H9 (cell line): ENCODE measurements around the gene MMRN2. TPM values are rescaled to one million over a fixed set of nuclear protein-coding genes. Genes with fewer than 3 reads are reported as not detected.
A peak's percentile ranks its signal among the peaks of the same experiment; 100 is the strongest.
"Not testable (repeated sequence)": the region's sequence is repeated elsewhere in the genome, so short reads cannot be mapped to it uniquely, and the experiment has no call there.

Experiments
- DNase-seq: peaks from one replicate; pipeline ENCODE4 v3.0.0-alpha.2; 2017
- H2AFZ ChIP-seq: one replicate; pipeline ENCODE4 v1.6.1; 2013; ENCODE audit warnings: mild to moderate bottlenecking, low read length, control low read depth, moderate library complexity
- H2AK5ac ChIP-seq: 2 replicates; pipeline ENCODE4 v1.6.1; 2013; ENCODE audit warnings: low read length, control low read depth, mixed read lengths; ENCODE audit not compliant: insufficient read length
- H2BK120ac ChIP-seq: one replicate; pipeline ENCODE4 v1.6.1; 2013; ENCODE audit warnings: low read depth, mild to moderate bottlenecking, low read length, control low read depth, inconsistent platforms; ENCODE audit not compliant: poor library complexity, severe bottlenecking
- H2BK12ac ChIP-seq: 2 replicates; pipeline ENCODE4 v1.6.1; 2013; ENCODE audit warnings: low read length, control low read depth, mixed read lengths, low read depth; ENCODE audit not compliant: insufficient read length
- H2BK15ac ChIP-seq: 2 replicates; pipeline ENCODE4 v1.6.1; 2013; ENCODE audit warnings: low read depth, low read length, control low read depth
- H2BK20ac ChIP-seq: one replicate; pipeline ENCODE4 v1.6.1; 2013; ENCODE audit warnings: low read depth, mild to moderate bottlenecking, low read length, control low read depth, inconsistent platforms; ENCODE audit not compliant: poor library complexity, severe bottlenecking
- H2BK5ac ChIP-seq: 2 replicates; pipeline ENCODE4 v1.6.1; 2013; ENCODE audit warnings: low read length, control low read depth, mixed read lengths; ENCODE audit not compliant: insufficient read length
- H3K14ac ChIP-seq: 2 replicates; pipeline ENCODE4 v1.6.1; 2013; ENCODE audit warnings: low read length, control low read depth; ENCODE audit not compliant: insufficient read depth
- H3K18ac ChIP-seq: 2 replicates; pipeline ENCODE4 v1.6.1; 2013; ENCODE audit warnings: low read depth, mild to moderate bottlenecking, mixed read lengths, low read length, control low read depth; ENCODE audit not compliant: insufficient read length
- H3K23ac ChIP-seq: 2 replicates; pipeline ENCODE4 v1.6.1; 2013; ENCODE audit warnings: low read length, control low read depth, mixed read lengths, low read depth; ENCODE audit not compliant: insufficient read length
- H3K23me2 ChIP-seq: 2 replicates; pipeline ENCODE4 v1.6.1; 2013; ENCODE audit warnings: low read depth, mild to moderate bottlenecking, mixed read lengths, low read length, control low read depth; ENCODE audit not compliant: insufficient read length, poor library complexity, severe bottlenecking
- H3K27ac ChIP-seq: 2 replicates; pipeline ENCODE4 v1.5.1; 2013; ENCODE audit warnings: low read length, control low read depth, mixed read lengths, low read depth; ENCODE audit not compliant: insufficient read length
- H3K27me3 ChIP-seq: 2 replicates; pipeline ENCODE4 v1.6.1; 2013; ENCODE audit warnings: low read length, control low read depth, inconsistent platforms; ENCODE audit not compliant: insufficient read depth
- H3K4ac ChIP-seq: 2 replicates; pipeline ENCODE4 v1.6.1; 2013; ENCODE audit warnings: low read depth, mild to moderate bottlenecking, control low read depth, inconsistent platforms, low read length, moderate library complexity
- H3K4me1 ChIP-seq: 2 replicates; pipeline ENCODE4 v1.6.1; 2013; ENCODE audit warnings: low read length, control low read depth, inconsistent platforms; ENCODE audit not compliant: insufficient read depth
- H3K4me2 ChIP-seq: 2 replicates; pipeline ENCODE4 v1.6.1; 2013; ENCODE audit warnings: low read length, control low read depth, mixed read lengths; ENCODE audit not compliant: insufficient read length, insufficient read depth
- H3K56ac ChIP-seq: 2 replicates; pipeline ENCODE4 v1.6.1; 2013; ENCODE audit warnings: low read depth, mild to moderate bottlenecking, mixed read lengths, low read length, control low read depth; ENCODE audit not compliant: insufficient read length
- H3K79me1 ChIP-seq: 2 replicates; pipeline ENCODE4 v1.6.1; 2013; ENCODE audit warnings: low read depth, mild to moderate bottlenecking, moderate library complexity, low read length, control low read depth, inconsistent platforms; ENCODE audit not compliant: insufficient read depth, poor library complexity, severe bottlenecking
- H3K79me2 ChIP-seq: 2 replicates; pipeline ENCODE4 v1.6.1; 2013; ENCODE audit warnings: low read length, control low read depth, inconsistent platforms; ENCODE audit not compliant: insufficient read depth
- H3K9ac ChIP-seq: 2 replicates; pipeline ENCODE4 v1.6.1; 2013; ENCODE audit warnings: low read length, control low read depth, mixed read lengths; ENCODE audit not compliant: insufficient read length; ENCODE audit errors: extremely low read depth
- H3K9me3 ChIP-seq: one replicate; pipeline ENCODE4 v1.6.1; 2013; ENCODE audit warnings: low read depth, low read length, inconsistent platforms; ENCODE audit not compliant: control insufficient read depth
- H3T11ph ChIP-seq: one replicate; pipeline ENCODE4 v1.6.1; 2013; ENCODE audit warnings: mild to moderate bottlenecking, low read length, control low read depth, inconsistent platforms
- H4K20me1 ChIP-seq: one replicate; pipeline ENCODE4 v1.6.1; 2013; ENCODE audit not compliant: control insufficient read depth, insufficient read length, insufficient read depth
- H4K5ac ChIP-seq: 2 replicates; pipeline ENCODE4 v1.6.1; 2013; ENCODE audit warnings: low read depth, mild to moderate bottlenecking, mixed read lengths, low read length, control low read depth; ENCODE audit not compliant: insufficient read length
- H4K8ac ChIP-seq: replicated peaks from 2 replicates; pipeline ENCODE4 v1.6.1; 2013; ENCODE audit warnings: low read length, control low read depth, mixed read lengths, low read depth; ENCODE audit not compliant: insufficient read length
- H4K91ac ChIP-seq: 2 replicates; pipeline ENCODE4 v1.6.1; 2013; ENCODE audit warnings: low read depth, mild to moderate bottlenecking, moderate library complexity, mixed read lengths, low read length, control low read depth; ENCODE audit not compliant: insufficient read length
- H3K27ac Mint-ChIP-seq, 3 experiments: 2 replicates in 2 of 3; 3 replicates in 1 of 3; pipeline ENCODE4 v1.8.0; 2020 to 2021; ENCODE audit warnings: mixed read lengths in 3 of 3, mild to moderate bottlenecking in 1 of 3, moderate library complexity in 1 of 3
- H3K27me3 Mint-ChIP-seq: 2 replicates; pipeline ENCODE4 v1.8.0; 2021; ENCODE audit warnings: low read depth, mild to moderate bottlenecking, moderate library complexity, mixed read lengths
- H3K36me3 Mint-ChIP-seq, 3 experiments: 2 replicates in 2 of 3; 3 replicates in 1 of 3; pipeline ENCODE4 v1.8.0; 2020 to 2021; ENCODE audit warnings: low read depth in 3 of 3, mixed read lengths in 3 of 3; ENCODE audit not compliant: insufficient read depth in 1 of 3
- H3K4me1 Mint-ChIP-seq, 2 experiments: 2 replicates each; pipeline ENCODE4 v1.8.0; 2020; ENCODE audit warnings: mixed read lengths in 2 of 2
- H3K4me3 Mint-ChIP-seq, 2 experiments: 2 replicates in 1 of 2; 3 replicates in 1 of 2; pipeline ENCODE4 v1.8.0; 2020 to 2021; ENCODE audit warnings: mild to moderate bottlenecking in 2 of 2, mixed read lengths in 2 of 2, moderate library complexity in 1 of 2
- H3K9me3 Mint-ChIP-seq, 2 experiments: 2 replicates in 1 of 2; 3 replicates in 1 of 2; pipeline ENCODE4 v1.8.0; 2020; ENCODE audit warnings: mild to moderate bottlenecking in 2 of 2, mixed read lengths in 2 of 2, moderate library complexity in 1 of 2
- WGBS: extraction: QIAGEN DNeasy Blood & Tissue Kit; methylation state at CpG from one replicate; pipeline ENCODE4 v1.1.7; 2013; ENCODE audit warnings: missing lambda C conversion rate, low lambda C conversion rate, mixed read lengths; ENCODE audit not compliant: insufficient read length; ENCODE audit errors: extremely low coverage; 5-methylcytosine and 5-hydroxymethylcytosine counted together
- total RNA-seq: library from RNA; stranded (reverse); gene quantifications from 2 replicates; pipeline ENCODE4 v1.2.1, GENCODE V29; 2021
- TF ChIP-seq, protein P1 (sequence below): fragments of 200-600 bp; sonication (generic); conservative IDR thresholded peaks from 3 replicates; pipeline ENCODE4 v1.8.0; 2021; ENCODE audit warnings: antibody characterized with exemption, mild to moderate bottlenecking

MMRN2 gene
- total RNA-seq, 1 experiment from 2014 or later: 1.0 TPM

DNA sequence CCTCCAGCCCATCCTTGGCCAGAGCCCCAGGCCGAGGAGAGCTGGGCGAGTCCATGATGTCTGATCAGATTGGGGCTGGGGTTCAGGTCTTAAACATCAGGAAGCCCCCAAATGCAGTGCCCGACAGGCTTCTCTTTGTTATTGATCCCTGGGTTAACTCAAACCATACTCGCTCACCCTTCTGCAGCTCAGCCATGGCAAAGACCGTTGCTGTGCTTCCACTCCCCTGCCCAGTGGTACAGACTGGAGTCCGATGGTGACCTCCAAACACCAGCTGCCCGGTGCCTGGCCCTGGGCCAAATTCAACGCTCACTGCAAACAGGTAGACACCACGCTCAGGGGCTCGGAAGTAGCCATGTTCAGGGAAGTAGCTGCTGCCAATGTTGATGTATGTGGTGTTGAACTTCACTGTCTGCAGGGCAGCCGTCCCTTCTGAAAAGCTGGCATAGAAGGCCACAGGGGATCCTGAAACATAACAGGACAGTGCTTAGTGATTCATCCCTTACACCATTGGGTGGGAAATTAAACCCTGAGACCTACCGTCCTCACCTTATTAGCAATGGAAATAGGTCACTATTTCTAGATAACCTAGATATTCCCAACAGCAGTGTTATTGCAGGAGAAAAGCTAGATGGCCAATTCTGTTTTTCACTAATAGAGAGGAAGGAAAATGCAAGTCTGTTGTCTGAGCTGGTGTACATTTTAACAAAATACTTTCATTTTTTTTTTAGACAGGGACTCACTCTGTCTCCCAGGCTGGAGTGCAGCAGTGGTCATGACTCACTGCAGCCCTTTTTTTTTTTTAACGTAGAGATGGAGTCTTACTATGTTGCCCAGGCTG, 20.5 kb downstream of the MMRN2 start:
- H3K9me3 ChIP-seq: no peaks in the 10 kb centered on the region
- H2BK20ac ChIP-seq: no peak overlapping the region
- Mint-ChIP-seq H3K27me3 (peaks cover 2% of the 10 kb centered on the region), H3K9me3 (no peaks in the 10 kb centered on the region), H3K36me3 (peaks cover 0 to 13% (median 8%) of the 10 kb centered on the region in 3 experiments; a peak in 3 of 7 replicates), H3K4me3 (no peak overlapping the region), H3K27ac (peak overlapping the region in 1 of 3 experiments; percentile 49; a peak in 1 of 7 replicates), H3K4me1 (peaks cover 3 to 4% of the 10 kb centered on the region in 2 experiments)
- TF ChIP-seq, protein P1, sequence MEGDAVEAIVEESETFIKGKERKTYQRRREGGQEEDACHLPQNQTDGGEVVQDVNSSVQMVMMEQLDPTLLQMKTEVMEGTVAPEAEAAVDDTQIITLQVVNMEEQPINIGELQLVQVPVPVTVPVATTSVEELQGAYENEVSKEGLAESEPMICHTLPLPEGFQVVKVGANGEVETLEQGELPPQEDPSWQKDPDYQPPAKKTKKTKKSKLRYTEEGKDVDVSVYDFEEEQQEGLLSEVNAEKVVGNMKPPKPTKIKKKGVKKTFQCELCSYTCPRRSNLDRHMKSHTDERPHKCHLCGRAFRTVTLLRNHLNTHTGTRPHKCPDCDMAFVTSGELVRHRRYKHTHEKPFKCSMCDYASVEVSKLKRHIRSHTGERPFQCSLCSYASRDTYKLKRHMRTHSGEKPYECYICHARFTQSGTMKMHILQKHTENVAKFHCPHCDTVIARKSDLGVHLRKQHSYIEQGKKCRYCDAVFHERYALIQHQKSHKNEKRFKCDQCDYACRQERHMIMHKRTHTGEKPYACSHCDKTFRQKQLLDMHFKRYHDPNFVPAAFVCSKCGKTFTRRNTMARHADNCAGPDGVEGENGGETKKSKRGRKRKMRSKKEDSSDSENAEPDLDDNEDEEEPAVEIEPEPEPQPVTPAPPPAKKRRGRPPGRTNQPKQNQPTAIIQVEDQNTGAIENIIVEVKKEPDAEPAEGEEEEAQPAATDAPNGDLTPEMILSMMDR: no peak
- no peak overlapping the region for H3T11ph ChIP-seq
- H3K4me2 ChIP-seq: no peak overlapping the region
- no peak overlapping the region for H2BK120ac ChIP-seq
- H2AFZ ChIP-seq: no peak overlapping the region
- no peak overlapping the region for H4K5ac ChIP-seq
- H3K27ac ChIP-seq: no peak overlapping the region
- no peaks in the 10 kb centered on the region for H4K20me1 ChIP-seq
- no peak overlapping the region for H3K14ac ChIP-seq
- H2BK12ac ChIP-seq: no peak overlapping the region
- no peak overlapping the region for H2BK5ac ChIP-seq
- no peak overlapping the region for H2BK15ac ChIP-seq
- no peak for DNase-seq
- H4K8ac ChIP-seq: no peak overlapping the region
- no peak overlapping the region for H3K4ac ChIP-seq
- no peak overlapping the region for H3K56ac ChIP-seq
- no CpG with 5 or more reads among the region's 13 CpGs for WGBS
- no peaks in the 10 kb centered on the region for H3K79me2 ChIP-seq
- H3K23me2 ChIP-seq: no peaks in the 10 kb centered on the region
- no peak overlapping the region for H2AK5ac ChIP-seq
- H3K23ac ChIP-seq: no peak overlapping the region
- H3K9ac ChIP-seq: no peak overlapping the region
- no peaks in the 10 kb centered on the region for H3K4me1 ChIP-seq
- H3K27me3 ChIP-seq: no peaks in the 10 kb centered on the region
- no peak overlapping the region for H4K91ac ChIP-seq
- H3K79me1 ChIP-seq: no peaks in the 10 kb centered on the region
- H3K18ac ChIP-seq: no peak overlapping the region

DNA sequence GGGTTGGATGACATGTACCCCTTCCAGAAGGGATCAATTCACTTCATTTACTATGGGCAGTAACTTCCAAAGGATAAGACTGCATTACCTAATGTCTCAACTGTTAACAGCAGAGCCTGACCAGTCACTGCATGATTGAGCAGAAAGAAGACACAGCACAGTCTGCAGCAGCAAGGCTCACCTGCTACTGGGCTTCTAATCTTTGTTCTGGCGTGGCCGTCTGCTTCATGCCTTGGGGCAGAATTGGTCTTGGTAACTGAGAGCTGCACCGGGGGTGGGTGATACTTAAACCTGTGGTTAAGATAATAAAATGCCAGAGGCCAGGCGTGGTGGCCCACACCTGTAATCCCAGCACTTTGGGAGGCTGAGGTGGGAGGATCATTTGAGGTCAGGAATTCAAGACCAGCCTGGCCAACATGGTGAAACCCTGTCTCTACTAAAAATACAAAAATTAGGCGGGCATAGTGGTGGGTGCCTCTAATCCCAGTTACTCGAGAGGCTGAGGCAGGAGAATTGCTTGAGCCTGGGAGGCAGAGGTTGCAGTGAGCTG, 23.2 kb downstream of the MMRN2 start:
- not testable (repeated sequence) for H3K27me3 Mint-ChIP-seq, H3K56ac ChIP-seq, H2BK120ac ChIP-seq, H2AFZ ChIP-seq, H3K14ac ChIP-seq, H3K79me1 ChIP-seq, H2BK15ac ChIP-seq, H2AK5ac ChIP-seq, H3K27me3 ChIP-seq, H2BK12ac ChIP-seq, H3K79me2 ChIP-seq, H3K9me3 ChIP-seq, H4K8ac ChIP-seq, DNase-seq, H3K4me2 ChIP-seq, H4K20me1 ChIP-seq, H3K4me1 ChIP-seq, H4K5ac ChIP-seq, H3K9me3 Mint-ChIP-seq, H3K4me3 Mint-ChIP-seq, H3K27ac ChIP-seq, H2BK5ac ChIP-seq, H3K23ac ChIP-seq, H2BK20ac ChIP-seq, H4K91ac ChIP-seq, H3T11ph ChIP-seq, H3K23me2 ChIP-seq, H3K4ac ChIP-seq, H3K4me1 Mint-ChIP-seq, H3K18ac ChIP-seq, H3K9ac ChIP-seq
- Mint-ChIP-seq H3K36me3 (peaks cover 9 to 37% (median 24%) of the 10 kb centered on the region in 3 experiments; a peak in 6 of 7 replicates), H3K27ac (peak overlapping the region in 2 of 3 experiments; percentile 9 to 35; a peak in 2 of 7 replicates)
- WGBS: no CpG with 5 or more reads among the region's 6 CpGs
